Fibroblast of gingiva (primary cell): ENCODE results near the gene ZNF738.
"Not testable (repeated sequence)": the region's sequence is repeated elsewhere in the genome, so short reads cannot be mapped to it uniquely, and the experiment has no call there.

Experiments
- DNase-seq: peaks from one replicate; pipeline ENCODE4 v3.0.0-alpha.2; 2011; ENCODE audit warnings: low read depth

The ZNF738 gene

DNA sequence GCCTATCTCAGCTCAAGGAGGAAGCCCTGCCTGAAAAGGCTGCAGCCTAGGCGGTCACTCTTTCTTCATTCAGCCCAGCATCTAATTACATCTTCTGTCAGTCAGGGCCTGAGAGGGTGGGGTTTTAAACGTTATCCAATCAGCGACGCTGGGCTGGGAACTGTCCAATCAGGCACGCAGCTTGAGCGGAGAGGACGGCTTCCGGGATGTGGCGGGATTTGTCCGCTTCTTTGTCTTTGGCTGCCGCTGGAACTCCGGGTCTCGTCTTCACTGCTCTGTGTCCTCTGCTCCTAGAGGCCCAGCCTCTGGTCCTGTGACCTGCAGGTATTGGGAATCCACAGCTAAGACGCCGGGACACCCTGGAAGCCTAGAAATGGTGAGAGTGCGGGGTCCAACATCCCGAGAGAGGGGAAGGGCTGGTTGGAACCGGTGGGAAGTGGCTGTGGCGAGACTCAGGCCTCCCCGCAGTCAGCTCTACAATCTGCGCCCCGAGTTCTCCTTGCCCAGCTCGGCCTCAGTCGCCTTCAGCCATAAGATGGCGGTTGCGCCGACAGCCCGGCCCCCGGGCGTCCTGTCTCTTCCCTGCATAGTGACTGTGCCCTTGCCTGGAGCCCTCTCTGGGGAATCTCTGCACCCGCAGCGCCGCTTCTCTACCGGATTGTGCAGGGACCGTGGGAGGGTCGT, at the start of gene ZNF738:
Gene ZNF738, plus strand, starts transcription at position 233 of the 684 bp plus-strand sequence. Its CDS starts 141 bp downstream, at position 374.
- DNase-seq: peak; percentile 93

- not testable (repeated sequence) for DNase-seq
These were observed 46.0 kb upstream of the ZNF738 start for GRCh38 chr19:21312807-21313206.

DNA sequence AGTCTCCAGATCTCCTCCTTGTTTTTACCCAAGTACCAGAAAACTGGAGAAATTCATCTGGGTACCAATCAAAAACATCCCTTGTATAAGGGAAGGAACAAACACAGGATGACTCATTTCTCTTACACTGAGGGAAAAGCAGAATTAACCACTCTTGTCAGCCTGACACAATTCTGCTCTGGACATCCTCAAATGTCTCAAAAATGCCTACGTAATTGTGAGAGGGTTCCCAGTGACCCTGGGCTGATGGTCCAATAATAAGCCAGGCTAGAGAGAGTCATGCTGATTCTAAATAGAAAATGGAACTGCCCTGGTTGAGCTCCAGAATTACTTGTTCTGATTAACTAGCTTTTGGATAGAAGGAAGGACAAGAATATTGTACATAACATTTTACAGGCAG, 44.1 kb upstream of the ZNF738 start:
- no peak for DNase-seq

- no peak for DNase-seq
These were observed 41.0 kb upstream of the ZNF738 start for GRCh38 chr19:21317821-21318220.

DNA sequence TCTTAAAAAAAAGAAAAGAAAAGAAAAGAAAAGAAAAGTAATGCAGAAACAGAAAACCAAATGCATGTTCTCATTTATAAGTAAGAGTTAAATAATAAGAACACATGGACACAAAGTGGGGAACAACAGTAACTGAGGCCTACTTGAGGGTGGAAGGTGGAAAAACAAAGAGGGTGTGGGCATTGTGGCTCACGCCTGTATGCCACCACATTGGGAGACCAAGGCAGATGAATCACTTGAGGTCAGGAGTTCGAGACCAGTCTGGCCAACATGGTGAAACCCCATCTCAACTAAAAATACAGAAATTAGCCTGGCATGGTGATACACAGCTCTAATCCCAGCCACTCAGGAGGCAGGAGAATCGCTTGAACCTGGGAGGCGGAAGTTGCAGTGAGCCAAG, 37.7 kb upstream of the ZNF738 start:
- DNase-seq: no peak

GRCh38 chr19:21321996-21322395, 36.8 kb upstream of the ZNF738 start:
- DNase-seq: no peak

DNA sequence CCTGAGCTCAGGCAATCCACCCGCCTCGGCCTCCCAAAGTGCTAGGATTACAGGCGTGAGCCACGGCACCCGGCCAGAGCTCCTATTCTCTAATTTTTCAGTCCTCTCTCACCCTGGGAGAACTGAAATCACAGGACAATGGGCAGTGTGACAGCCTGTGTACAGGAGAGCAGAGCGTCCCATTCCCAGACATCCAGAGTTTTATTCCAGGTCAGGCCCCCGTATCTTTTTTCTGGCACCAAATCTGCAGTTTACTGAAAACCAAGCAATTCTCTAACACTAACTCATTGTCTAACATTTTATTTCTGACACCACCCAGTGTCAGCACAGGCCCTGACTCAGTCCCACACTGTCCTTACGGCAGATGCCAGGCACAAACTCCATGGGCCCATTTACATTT, 36.3 kb upstream of the ZNF738 start:
- no peak for DNase-seq

GRCh38 chr19:21323000-21323399, 35.8 kb upstream of the ZNF738 start:
- DNase-seq: no peak

DNA sequence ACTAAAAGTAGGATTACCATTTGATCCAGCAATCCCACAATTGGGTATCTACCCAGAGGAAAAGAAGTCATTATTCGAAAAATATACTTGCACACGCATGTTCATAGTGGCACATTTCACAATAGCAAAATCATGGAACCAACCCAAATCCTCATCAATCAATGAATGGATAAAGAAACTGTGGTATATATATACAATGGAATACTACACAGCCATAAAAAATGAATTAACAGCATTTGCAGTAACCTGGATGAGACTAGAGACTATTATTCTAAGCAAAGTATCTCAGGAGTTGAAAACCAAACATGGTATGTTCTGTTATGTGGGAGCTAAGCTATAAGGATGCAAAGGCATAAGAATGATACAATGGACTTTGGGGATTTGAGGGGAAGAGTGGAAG, 32.6 kb upstream of the ZNF738 start:
- DNase-seq: no peak

DNA sequence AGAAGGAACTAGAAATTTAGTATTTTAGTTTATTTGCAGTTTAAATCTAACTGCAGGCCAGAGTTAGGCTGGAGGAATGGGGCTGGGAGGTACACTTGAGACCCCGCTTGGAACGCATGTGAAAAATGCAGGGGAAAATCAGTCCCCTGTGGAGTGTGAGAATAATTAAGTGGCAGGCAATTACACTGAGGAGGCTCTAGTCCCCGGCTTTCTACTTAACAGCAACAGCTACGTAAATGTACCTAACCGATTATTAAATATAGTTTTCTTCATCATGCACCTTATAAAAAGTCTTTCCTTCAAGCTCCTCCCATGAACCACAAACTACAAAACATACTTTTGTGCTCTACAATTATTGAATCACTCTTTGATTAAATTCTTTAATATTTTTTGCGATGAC, 30.4 kb upstream of the ZNF738 start:
- no peak for DNase-seq

DNA sequence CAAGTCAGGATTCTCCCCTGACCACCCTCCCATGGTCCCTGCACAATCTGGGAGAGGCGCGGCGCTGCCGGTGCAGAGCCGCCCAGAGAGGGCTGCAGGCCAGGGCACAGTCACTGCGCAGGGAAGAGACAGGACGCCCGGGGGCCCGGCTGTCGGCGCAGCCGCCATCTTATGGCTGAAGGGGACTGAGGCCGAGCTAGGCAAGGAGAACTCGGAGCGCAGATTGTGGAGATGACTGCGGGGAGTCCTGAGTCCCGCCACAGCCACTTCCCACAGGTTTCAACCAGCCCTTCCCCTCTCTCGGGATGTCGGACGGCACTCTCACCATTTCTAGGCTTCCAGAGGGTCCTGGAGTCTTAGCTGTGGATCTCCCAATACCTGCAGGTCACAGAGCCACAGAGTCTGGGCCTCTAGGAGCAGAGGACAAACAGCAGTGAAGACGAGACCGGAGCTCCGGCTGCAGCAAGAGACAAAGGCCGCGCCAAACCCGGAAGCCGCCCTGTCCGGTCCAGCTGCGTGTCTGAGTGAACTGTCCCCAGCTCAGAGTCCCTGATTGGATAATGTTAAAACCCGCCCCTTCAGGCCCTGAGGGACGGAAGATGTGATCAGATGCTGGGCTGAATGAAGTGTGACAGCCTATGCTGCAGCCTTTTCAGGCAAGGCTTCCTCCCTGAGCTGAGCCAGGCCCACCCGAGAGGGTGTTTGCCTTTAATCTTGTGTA, 29.8 kb upstream of the ZNF738 start, which contains the start of gene ZNF708:
Gene ZNF708, minus strand, starts transcription at position 526 of the 721 bp plus-strand sequence. Its CDS starts 198 bp downstream, at position 328.
- DNase-seq: peak; percentile 88

DNA sequence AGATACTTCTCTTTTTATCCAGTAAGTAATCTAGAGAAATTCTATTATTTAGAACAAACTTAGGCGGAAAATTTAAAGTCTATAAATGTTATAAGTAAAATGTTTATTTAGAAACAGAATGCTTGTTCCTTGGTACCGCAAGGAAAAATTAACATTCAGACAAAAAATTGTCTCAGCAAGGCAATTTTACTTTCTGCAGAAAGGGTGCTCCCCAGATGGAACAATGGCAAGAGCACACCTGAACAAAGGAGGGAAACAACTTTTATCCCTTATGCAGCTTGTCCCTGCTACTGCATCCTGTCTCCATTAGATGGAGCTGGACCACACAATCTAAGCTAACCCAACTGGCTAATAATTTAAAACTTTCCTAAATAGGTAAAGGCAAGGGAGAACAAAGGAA, 23.1 kb upstream of the ZNF738 start:
- DNase-seq: no peak

GRCh38 chr19:21344841-21345240, 14.0 kb upstream of the ZNF738 start:
- DNase-seq: not testable (repeated sequence)

DNA sequence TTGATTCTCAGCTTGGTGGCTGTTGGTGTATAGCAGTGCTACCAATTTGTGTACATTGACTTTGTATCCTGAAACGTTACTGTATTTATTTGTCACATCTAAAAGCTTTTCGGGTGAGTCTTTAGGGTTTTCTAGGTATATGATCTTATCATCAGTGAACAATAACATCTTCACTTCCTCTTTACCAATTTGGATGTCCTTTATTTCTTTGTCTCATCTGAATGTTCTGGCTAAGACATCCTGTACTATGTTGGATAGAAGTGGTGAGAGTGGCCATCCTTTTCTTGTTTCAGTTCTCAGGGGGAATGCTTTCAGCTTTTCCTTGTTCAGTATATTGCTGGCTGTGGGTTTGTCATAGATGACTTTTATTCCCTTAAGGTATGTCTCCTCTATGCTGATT, 6.0 kb upstream of the ZNF738 start:
- no peak for DNase-seq

- DNase-seq: no peak
These were observed 3.5 kb downstream of the ZNF738 start for GRCh38 chr19:21362291-21362690.

GRCh38 chr19:21383980-21384582, 25.3 kb downstream of the ZNF738 start:
- DNase-seq: no peak

- no peak for DNase-seq
These were observed 37.3 kb downstream of the ZNF738 start for GRCh38 chr19:21396121-21396520.

GRCh38 chr19:21396893-21397572, 38.2 kb downstream of the ZNF738 start, which contains the start of gene ZNF493:
ZNF493 (plus strand) TSS chr19:21397133; CDS start chr19:21397238, 105 bp downstream.
- peak; percentile 91 for DNase-seq

DNA sequence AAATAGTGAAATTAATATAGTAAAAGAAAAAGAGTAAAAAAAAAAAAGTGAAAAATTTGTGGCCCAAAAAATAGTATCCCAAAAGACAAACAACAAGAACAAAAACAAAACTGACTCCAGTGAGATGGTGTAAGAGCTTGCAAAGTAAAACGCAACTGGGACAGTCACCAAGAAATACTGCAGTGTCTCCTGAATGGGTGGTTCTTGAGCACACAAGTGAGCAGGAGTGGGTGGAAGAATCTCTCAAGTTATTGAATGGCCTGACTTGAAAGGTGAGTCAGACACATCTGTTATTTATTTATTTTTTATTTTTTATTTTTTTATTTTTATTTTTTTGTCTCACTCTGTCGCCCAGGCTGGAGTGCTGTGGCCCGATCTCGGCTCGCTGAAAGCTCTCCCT, 40.1 kb downstream of the ZNF738 start:
- peak; percentile 2 for DNase-seq

- DNase-seq: no peak
These were observed 43.6 kb downstream of the ZNF738 start for GRCh38 chr19:21402303-21402985.

GRCh38 chr19:21410166-21410565, 51.4 kb downstream of the ZNF738 start:
- no peak for DNase-seq

- DNase-seq: no peak
These were observed 63.4 kb downstream of the ZNF738 start for GRCh38 chr19:21422244-21422643.
